Measurements from ENCODE around the gene ADK. TPM values are rescaled to one million over a fixed set of nuclear protein-coding genes. Genes with fewer than 3 reads are reported as not detected.

Gene ADK
- total and polyA plus RNA-seq, 2 donors (not counting 3 experiments of a cell fraction or from before 2014, with no cell fraction given): 11.7 to 46.5 TPM

- Histone ChIP-seq H3K4me3 (replicated peaks in 1 of 3; ENCODE audit: insufficient read depth in 1 of 3, low read depth in 1 of 3, low read length in 3 of 3) (no peak overlapping the region), H3K9me3 (replicated peaks; ENCODE audit: control insufficient read depth, insufficient read depth, low read length) (no peaks in the 10 kb centered on the region), H3K9ac (replicated peaks; ENCODE audit: extremely low read depth, insufficient read depth, low read length) (no peak overlapping the region), H3K4me2 (ENCODE audit: insufficient read depth, low read length) (no peak overlapping the region), H3K27me3 (ENCODE audit: control insufficient read depth in 2 of 2, insufficient read depth in 2 of 2, low read length in 2 of 2) (no peaks in the 10 kb centered on the region), H3K4me1 (ENCODE audit: control insufficient read depth, extremely low read depth, insufficient read depth, low read length) (no peaks in the 10 kb centered on the region), H2AFZ (ENCODE audit: low read depth, low read length) (no peak overlapping the region), H3K79me2 (ENCODE audit: control insufficient read depth, insufficient read depth, low read length) (no peaks in the 10 kb centered on the region), H3K36me3 (ENCODE audit: control insufficient read depth in 2 of 2, extremely low read depth in 1 of 2, insufficient read depth in 2 of 2, low read length in 2 of 2) (no peaks in the 10 kb centered on the region), H3K27ac (ENCODE audit: insufficient read depth, low read depth, low read length) (no peak overlapping the region), H4K20me1 (replicated peaks; ENCODE audit: control insufficient read depth, extremely low read depth, insufficient read depth, low read length) (no peaks in the 10 kb centered on the region), H3K9me1 (replicated peaks; ENCODE audit: control insufficient read depth, extremely low read depth, insufficient read depth, low read length) (no peaks in the 10 kb centered on the region)
- TF ChIP-seq FOS (IDR thresholded peaks at IDR 0.05; ENCODE audit: borderline replicate concordance, insufficient read depth, low read length) (no peak), GATA2 (IDR thresholded peaks at IDR 0.05; ENCODE audit: insufficient read depth, insufficient read length, low read depth, low read length) (no peak), EZH2 (IDR thresholded peaks at IDR 0.05; ENCODE audit: borderline replicate concordance, low read depth, low read length, severe bottlenecking) (no peak), MYC (IDR thresholded peaks at IDR 0.05; ENCODE audit: low read depth, low read length) (no peak), POLR2A (IDR thresholded peaks at IDR 0.05; ENCODE audit: low read depth, low read length) (no peak), CTCF (IDR thresholded peaks at IDR 0.05; ENCODE audit: extremely low read depth in 1 of 2, insufficient read depth in 1 of 2, low read depth in 1 of 2, low read length in 2 of 2) (no peak), MAX (IDR thresholded peaks at IDR 0.05; ENCODE audit: insufficient read depth, insufficient read length) (no peak), JUN (IDR thresholded peaks at IDR 0.05; ENCODE audit: borderline replicate concordance, insufficient read depth, insufficient read length, low read depth) (no peak), POLR2AphosphoS5 (IDR thresholded peaks at IDR 0.05; ENCODE audit: insufficient read depth, low read depth, low read length) (no peak)
- BruUV-seq (replicated peaks): no TSS peak
- FAIRE-seq (no peak), DNase-seq (ENCODE audit: low read depth, low spot score) (no peak)
- CTCF ChIA-PET: interaction anchor here (1.3 kb wide), 1 partner anchor 37 kb away, joined by 3 read pairs; no protein-coding TSS in a partner anchor
- POLR2A ChIA-PET: no interaction called here
- dilution Hi-C loops (cut with MboI; ENCODE audit: extremely low pct_ligation_motif_present, low sequenced_read_pairs) (no loop called here), intact Hi-C loops (cut with micrococcal nuclease) (no loop called here)
These were observed 533.4 kb downstream of the ADK start for GRCh38 chr10:74684462-74684861.

All from endothelial cell of umbilical vein (primary cell).